ENCODE data around the gene PLS1. TPM values are rescaled to one million over a fixed set of nuclear protein-coding genes. Genes with fewer than 3 reads are reported as not detected.
"Not testable (repeated sequence)": the region's sequence is repeated elsewhere in the genome, so short reads cannot be mapped to it uniquely, and the experiment has no call there.

The PLS1 gene
- total RNA-seq, 1 donor from 2014 or later = 30.5 TPM

GRCh38 chr3:142568393-142569017 lies 27.7 kb upstream of the PLS1 start:
- no peak for TF ChIP-seq CTCF (conservative IDR thresholded peaks at IDR 0.05; ENCODE audit: low read depth, low read length)
- no peak for DNase-seq (ENCODE audit: low read depth)
- H3K4me3 ChIP-seq (ENCODE audit: low read depth, low read length) = no peak overlapping the region

- DNase-seq (ENCODE audit: low read depth); H3K4me3 ChIP-seq (ENCODE audit: low read depth, low read length): not testable (repeated sequence)
Measured at GRCh38 chr3:142569422-142569821, 26.8 kb upstream of the PLS1 start.

- not testable (repeated sequence) for H3K4me3 ChIP-seq (ENCODE audit: low read depth, low read length); DNase-seq (ENCODE audit: low read depth)
Measured at GRCh38 chr3:142574223-142574622, 22.0 kb upstream of the PLS1 start.

- H3K4me3 ChIP-seq (ENCODE audit: low read depth, low read length) = no peak overlapping the region
- TF ChIP-seq CTCF (conservative IDR thresholded peaks at IDR 0.05; ENCODE audit: low read depth, low read length) = no peak
- DNase-seq (ENCODE audit: low read depth) = no peak
Measured at GRCh38 chr3:142574665-142575064, 21.5 kb upstream of the PLS1 start.

- H3K4me3 ChIP-seq (ENCODE audit: low read depth, low read length) = no peak overlapping the region
- DNase-seq (ENCODE audit: low read depth) = no peak
- TF ChIP-seq CTCF (conservative IDR thresholded peaks at IDR 0.05; ENCODE audit: low read depth, low read length) = no peak
Measured at GRCh38 chr3:142576792-142577191, 19.4 kb upstream of the PLS1 start.

- TF ChIP-seq CTCF (conservative IDR thresholded peaks at IDR 0.05; ENCODE audit: low read depth, low read length) = no peak
- no peak for DNase-seq (ENCODE audit: low read depth)
- peak overlapping the region; percentile 99 for H3K4me3 ChIP-seq (ENCODE audit: low read depth, low read length)
Measured at GRCh38 chr3:142577696-142578328, 18.4 kb upstream of the PLS1 start.

GRCh38 chr3:142578329-142579223 lies 17.6 kb upstream of the PLS1 start, which contains the start of gene ATR:
Gene ATR, minus strand, starts transcription at chr3:142578733. Its CDS starts 29 bp downstream, at chr3:142578704.
- no peak for TF ChIP-seq CTCF (conservative IDR thresholded peaks at IDR 0.05; ENCODE audit: low read depth, low read length)
- peak; percentile 56 for DNase-seq (ENCODE audit: low read depth)
- H3K4me3 ChIP-seq (ENCODE audit: low read depth, low read length) = peak within 1 kb of the TSS; percentile 99

Data from epithelial cell of proximal tubule (primary cell).